Endodermal cell (in vitro differentiated cells): ENCODE data around the gene CST2. TPM values are rescaled to one million over a fixed set of nuclear protein-coding genes. Genes with fewer than 3 reads are reported as not detected.
"Not testable (repeated sequence)": the region's sequence is repeated elsewhere in the genome, so short reads cannot be mapped to it uniquely, and the experiment has no call there.

Source experiments
- DNase-seq: peaks from one replicate; pipeline ENCODE4 v3.0.0-alpha.2; 2017
- H3K27ac ChIP-seq: 2 replicates; pipeline ENCODE4 v1.5.1; 2013; ENCODE audit warnings: mild to moderate bottlenecking, low read depth, low read length, moderate library complexity
- H3K27me3 ChIP-seq: 2 replicates; pipeline ENCODE4 v1.6.1; 2013; ENCODE audit warnings: mild to moderate bottlenecking, low read length, moderate library complexity; ENCODE audit not compliant: insufficient read depth, control insufficient read depth, poor library complexity, severe bottlenecking
- H3K36me3 ChIP-seq: 2 replicates; pipeline ENCODE4 v1.7.0; 2013; ENCODE audit warnings: mild to moderate bottlenecking, low read length, moderate library complexity; ENCODE audit not compliant: control insufficient read depth, insufficient read depth
- H3K4me1 ChIP-seq: one replicate; pipeline ENCODE4 v1.7.0; 2013; ENCODE audit warnings: low read length; ENCODE audit not compliant: control insufficient read depth, insufficient read depth
- H3K4me3 ChIP-seq: 2 replicates; pipeline ENCODE4 v1.5.1; 2013; ENCODE audit warnings: mild to moderate bottlenecking, low read length, moderate library complexity
- H3K9ac ChIP-seq: 2 replicates; pipeline ENCODE4 v1.6.1; 2013; ENCODE audit warnings: mild to moderate bottlenecking, low read length, moderate library complexity; ENCODE audit not compliant: poor library complexity, severe bottlenecking; ENCODE audit errors: extremely low read depth
- H3K9me3 ChIP-seq: 2 replicates; pipeline ENCODE4 v1.6.1; 2013; ENCODE audit warnings: mild to moderate bottlenecking, low read length, moderate library complexity; ENCODE audit not compliant: control insufficient read depth
- H3K27ac Mint-ChIP-seq: 2 replicates; pipeline ENCODE4 v1.8.0; 2020; ENCODE audit warnings: mixed read lengths
- H3K27me3 Mint-ChIP-seq: 2 replicates; pipeline ENCODE4 v1.8.0; 2021; ENCODE audit warnings: mild to moderate bottlenecking, mixed read lengths; ENCODE audit not compliant: insufficient read depth
- H3K36me3 Mint-ChIP-seq: 2 replicates; pipeline ENCODE4 v1.8.0; 2020; ENCODE audit warnings: low read depth, mixed read lengths
- H3K4me1 Mint-ChIP-seq: 2 replicates; pipeline ENCODE4 v1.8.0; 2020; ENCODE audit warnings: mixed read lengths
- H3K4me3 Mint-ChIP-seq: 2 replicates; pipeline ENCODE4 v1.8.0; 2020; ENCODE audit warnings: mild to moderate bottlenecking, moderate library complexity, mixed read lengths
- H3K9me3 Mint-ChIP-seq: 2 replicates; pipeline ENCODE4 v1.8.0; 2020; ENCODE audit warnings: mild to moderate bottlenecking, mixed read lengths
- CTCF ChIP-seq: fragments of 200-600 bp; sonication (generic); conservative IDR thresholded peaks from 2 replicates; pipeline ENCODE4 v1.5.0; 2021; ENCODE audit warnings: antibody characterized with exemption, mild to moderate bottlenecking
- WGBS, 2 experiments: methylation state at CpG; one replicate each; pipeline versions ENCODE4 v1.1.5 to v1.1.7; 2013; ENCODE audit warnings: missing lambda C conversion rate in 2 of 2, mixed read lengths in 1 of 2; ENCODE audit not compliant: insufficient coverage in 1 of 2, insufficient read length in 1 of 2; 5-methylcytosine and 5-hydroxymethylcytosine counted together
- total RNA-seq, 2 donors: library from RNA; stranded (reverse); fragmentation: NEBNext Ultra II Directional in 1 of 2; extraction: Animal tissue kit (Norgen Biotek cat#: 25700) in 1 of 2; gene quantifications; 2 replicates in 1 of 2; 3 replicates in 1 of 2; pipeline ENCODE4 v1.2.1, GENCODE V29; 2021

Gene CST2
- total RNA-seq, 2 donors from 2014 or later, result 0.62 TPM; not detected in 1

DNA sequence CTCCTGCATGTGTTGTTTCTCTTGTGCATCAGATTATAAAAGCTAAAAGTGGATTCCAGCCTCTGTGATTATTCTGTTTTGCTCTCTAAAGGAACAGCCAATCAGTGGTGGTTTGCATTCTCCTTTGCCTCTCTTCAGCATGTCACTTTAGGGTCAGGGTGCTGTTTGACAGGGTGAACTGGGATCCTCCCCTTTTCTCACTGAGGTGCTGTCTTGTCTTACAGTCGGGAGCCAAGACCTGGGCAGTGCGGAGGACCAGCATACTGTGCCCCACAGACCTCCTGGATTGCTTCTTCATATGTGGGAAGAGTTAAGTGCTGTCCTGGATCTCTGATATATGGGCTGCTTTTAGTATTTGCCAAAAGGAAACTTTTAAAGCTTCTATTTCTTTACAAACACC is 15.2 kb upstream of the CST2 start:
- H3K36me3 ChIP-seq, result no peaks in the 10 kb centered on the region
- Mint-ChIP-seq H3K36me3 (no peaks in the 10 kb centered on the region), H3K9me3 (peaks cover 7% of the 10 kb centered on the region), H3K27me3 (no peaks in the 10 kb centered on the region), H3K4me1 (no peaks in the 10 kb centered on the region), H3K4me3 (no peak overlapping the region), H3K27ac (no peak overlapping the region)
- no peaks in the 10 kb centered on the region for H3K4me1 ChIP-seq
- H3K4me3 ChIP-seq, result no peak overlapping the region
- no peak for DNase-seq
- H3K9ac ChIP-seq, result no peak overlapping the region
- no peak for TF ChIP-seq CTCF
- H3K27me3 ChIP-seq, result no peaks in the 10 kb centered on the region
- H3K27ac ChIP-seq, result no peak overlapping the region
- 95% methylated on average over 2 of the region's 2 CpGs; no CpG with 5 or more reads in 1 of the 2 experiments for WGBS, 2 experiments
- no peaks in the 10 kb centered on the region for H3K9me3 ChIP-seq

GRCh38 chr20:23835716-23836115 is 9.2 kb upstream of the CST2 start:
- no peaks in the 10 kb centered on the region for H3K36me3 Mint-ChIP-seq
- peak; percentile 17 for TF ChIP-seq CTCF

DNA sequence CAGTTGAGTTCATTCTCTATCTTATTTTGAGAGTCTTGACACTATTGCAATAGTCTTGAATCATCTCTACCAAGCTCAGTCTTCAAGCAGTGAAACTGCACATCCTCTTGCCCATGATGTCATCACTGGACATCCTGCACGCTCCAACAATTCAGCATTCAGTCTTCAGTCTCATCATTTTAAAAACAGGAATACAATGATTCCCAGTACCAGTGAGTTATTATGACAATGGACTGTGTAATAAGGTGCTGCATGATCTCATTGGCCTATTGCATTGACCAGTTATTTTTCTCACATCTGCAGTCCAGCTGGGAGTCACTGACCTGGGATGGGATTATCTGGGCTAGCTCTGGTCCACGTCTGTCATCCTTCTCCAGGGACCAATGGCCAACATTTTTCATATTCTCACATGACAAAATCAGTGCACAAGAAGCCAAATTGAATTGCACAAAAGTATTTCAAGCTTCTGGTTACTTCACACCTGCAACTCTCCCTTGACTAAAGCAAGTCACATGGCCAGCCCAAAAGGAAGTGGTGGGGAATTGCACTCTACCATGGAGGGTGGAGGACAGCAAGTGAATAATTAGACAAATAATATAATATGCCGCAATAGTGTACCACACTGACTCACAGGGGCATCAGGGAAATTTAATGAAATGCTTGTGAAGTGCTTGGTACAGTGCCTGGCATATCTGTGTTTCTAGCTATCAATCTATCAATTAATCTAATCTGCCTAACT is 6.4 kb upstream of the CST2 start:
- TF ChIP-seq CTCF, result no peak
- DNase-seq, result no peak
- no peaks in the 10 kb centered on the region for H3K27me3 Mint-ChIP-seq
- no peak overlapping the region for H3K27ac ChIP-seq
- H3K4me1 Mint-ChIP-seq, result peaks cover 16% of the 10 kb centered on the region
- no peak overlapping the region for H3K4me3 ChIP-seq
- no peaks in the 10 kb centered on the region for H3K4me1 ChIP-seq
- 88 to 94% methylated on average over 2 of the region's 3 CpGs for WGBS, 2 experiments
- H3K36me3 ChIP-seq, result no peaks in the 10 kb centered on the region
- no peak overlapping the region for H3K4me3 Mint-ChIP-seq
- H3K27ac Mint-ChIP-seq, result no peak overlapping the region
- peaks cover 9% of the 10 kb centered on the region for H3K9me3 ChIP-seq
- H3K27me3 ChIP-seq, result no peaks in the 10 kb centered on the region
- H3K9me3 Mint-ChIP-seq, result peaks cover 4% of the 10 kb centered on the region
- no peak overlapping the region for H3K9ac ChIP-seq
- H3K36me3 Mint-ChIP-seq, result no peaks in the 10 kb centered on the region

More at GRCh38 chr20:23835716-23836115, 9.2 kb upstream of the CST2 start:
- 83 to 95% methylated on average over 4 of the region's 4 CpGs for WGBS, 2 experiments
- Mint-ChIP-seq H3K27me3 (no peaks in the 10 kb centered on the region), H3K4me1 (peaks cover 16% of the 10 kb centered on the region), H3K9me3 (peaks cover 11% of the 10 kb centered on the region), H3K4me3 (no peak overlapping the region), H3K27ac (no peak overlapping the region)
- DNase-seq, result no peak
- no peak overlapping the region for H3K9ac ChIP-seq
- H3K36me3 ChIP-seq, result no peaks in the 10 kb centered on the region
- no peak overlapping the region for H3K4me3 ChIP-seq
- no peaks in the 10 kb centered on the region for H3K4me1 ChIP-seq
- no peak overlapping the region for H3K27ac ChIP-seq
- H3K9me3 ChIP-seq, result peaks cover 9% of the 10 kb centered on the region
- H3K27me3 ChIP-seq, result no peaks in the 10 kb centered on the region

DNA sequence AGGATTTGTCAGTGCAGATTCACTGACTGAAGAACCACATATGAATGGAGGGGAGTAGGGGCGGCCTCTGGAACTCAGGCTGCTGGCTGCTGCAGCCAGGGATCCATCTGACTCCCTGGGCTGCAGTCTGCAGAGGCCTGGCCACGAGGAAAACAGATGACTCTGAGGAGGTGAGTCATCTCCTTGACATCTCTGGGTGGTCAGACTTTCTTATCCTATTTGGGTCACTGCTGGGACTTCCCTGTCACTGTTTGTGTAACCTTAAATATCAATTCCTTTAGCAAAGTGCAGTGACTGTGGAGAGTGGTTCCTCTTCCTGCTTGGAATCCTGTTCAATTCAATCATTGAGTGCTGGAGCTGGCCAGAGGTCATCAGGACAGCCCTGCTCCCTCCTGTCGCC is 5.4 kb upstream of the CST2 start:
- not testable (repeated sequence) for H3K4me3 Mint-ChIP-seq, H3K36me3 ChIP-seq, H3K27me3 ChIP-seq, H3K36me3 Mint-ChIP-seq, H3K4me3 ChIP-seq, H3K27ac ChIP-seq, H3K4me1 ChIP-seq, H3K27ac Mint-ChIP-seq, H3K27me3 Mint-ChIP-seq, H3K9ac ChIP-seq, H3K9me3 ChIP-seq, DNase-seq, H3K9me3 Mint-ChIP-seq
- 64 to 100% methylated on average over 1 to 3 of the region's 3 CpGs for WGBS, 2 experiments
- H3K4me1 Mint-ChIP-seq, result peaks cover 16% of the 10 kb centered on the region
